Fibroblast of gingiva (primary cell): ENCODE measurements around the gene RAC2.

Experiments used
- DNase-seq: peaks from one replicate; pipeline ENCODE4 v3.0.0-alpha.2; 2011; ENCODE audit warnings: low read depth

RAC2 gene

DNA sequence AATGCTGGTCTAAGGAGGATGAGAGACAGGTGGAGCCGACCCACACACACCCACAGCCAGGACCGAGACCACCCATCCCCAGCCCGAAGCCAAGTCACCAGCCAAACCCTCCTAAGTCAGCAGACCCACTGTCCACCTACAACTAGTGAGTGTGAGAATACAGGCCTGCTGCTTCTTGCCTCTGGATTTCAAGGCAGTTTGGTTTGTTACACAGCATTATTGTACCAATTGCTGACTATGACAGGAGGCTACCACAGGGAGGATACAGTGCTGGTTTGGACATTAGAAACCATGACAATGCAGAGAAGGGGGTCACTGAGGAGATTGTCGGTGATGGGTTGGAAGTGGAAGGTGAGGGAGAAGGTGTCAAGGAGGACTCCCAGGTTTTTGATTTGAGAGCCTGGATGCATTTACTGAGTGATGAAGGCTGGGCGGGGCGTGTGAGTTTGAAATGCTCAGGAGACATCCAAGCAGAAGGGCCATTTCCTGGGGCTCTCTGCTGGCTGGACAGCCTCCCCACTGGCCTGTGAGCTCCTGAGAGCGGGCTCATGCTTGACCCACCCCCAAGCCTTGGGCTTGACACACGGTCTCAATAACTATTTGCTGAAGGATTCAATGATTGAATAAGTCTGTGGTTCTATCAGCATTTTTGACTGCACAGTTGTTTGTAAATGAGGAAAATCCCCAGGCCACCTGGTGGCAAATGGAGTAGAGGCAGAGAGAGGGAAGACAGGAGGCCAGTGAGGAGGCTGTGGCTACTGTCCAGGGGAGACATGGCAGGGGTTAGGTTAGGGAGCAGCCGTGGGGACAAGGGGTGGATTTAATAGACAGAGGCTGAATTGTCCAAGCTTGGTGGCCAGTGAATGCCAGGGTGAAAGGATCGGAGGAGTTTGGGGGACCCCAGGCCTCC lies 22.4 kb downstream of the RAC2 start:
- no peak for DNase-seq

DNA sequence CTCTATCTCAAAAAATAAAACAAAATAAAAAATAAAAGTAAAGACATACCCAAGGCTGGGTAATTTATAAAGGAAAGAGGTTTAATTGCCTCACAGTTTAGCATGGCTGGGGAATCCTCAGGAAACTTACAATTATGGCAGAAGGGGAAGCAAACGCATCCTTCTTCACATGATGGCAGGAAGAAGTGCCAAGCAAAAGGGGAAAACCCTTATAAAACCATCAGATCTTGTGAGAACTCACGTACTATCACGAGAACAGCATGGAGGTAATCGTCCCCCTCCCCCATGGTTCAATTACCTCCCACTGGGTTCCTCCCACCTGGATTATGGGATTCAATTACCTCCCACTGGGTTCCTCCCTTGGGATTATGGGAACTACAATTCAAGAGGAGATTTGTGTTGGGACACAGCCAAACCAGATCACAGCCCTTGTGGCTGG lies 23.5 kb downstream of the RAC2 start:
- no peak for DNase-seq

DNA sequence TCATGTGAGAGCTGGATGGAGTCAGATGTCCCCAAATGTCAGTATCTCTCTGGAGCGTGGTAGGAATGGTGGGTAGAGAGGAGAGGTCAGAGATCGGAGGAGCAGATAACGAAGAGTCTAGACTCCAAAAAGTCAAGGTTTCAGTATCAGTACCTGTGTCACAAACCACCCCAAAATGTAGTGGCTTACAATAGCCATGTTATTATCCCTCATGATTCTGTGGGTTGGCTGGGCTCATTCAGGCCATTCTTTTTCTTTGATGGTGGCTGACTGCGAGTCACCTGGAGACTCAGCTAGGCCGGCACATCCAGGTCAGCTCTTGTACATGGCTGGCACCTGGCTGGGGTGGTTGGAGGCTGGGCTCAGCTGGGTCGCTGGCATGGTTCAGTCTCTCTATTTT lies 24.5 kb downstream of the RAC2 start:
- DNase-seq = no peak

DNA sequence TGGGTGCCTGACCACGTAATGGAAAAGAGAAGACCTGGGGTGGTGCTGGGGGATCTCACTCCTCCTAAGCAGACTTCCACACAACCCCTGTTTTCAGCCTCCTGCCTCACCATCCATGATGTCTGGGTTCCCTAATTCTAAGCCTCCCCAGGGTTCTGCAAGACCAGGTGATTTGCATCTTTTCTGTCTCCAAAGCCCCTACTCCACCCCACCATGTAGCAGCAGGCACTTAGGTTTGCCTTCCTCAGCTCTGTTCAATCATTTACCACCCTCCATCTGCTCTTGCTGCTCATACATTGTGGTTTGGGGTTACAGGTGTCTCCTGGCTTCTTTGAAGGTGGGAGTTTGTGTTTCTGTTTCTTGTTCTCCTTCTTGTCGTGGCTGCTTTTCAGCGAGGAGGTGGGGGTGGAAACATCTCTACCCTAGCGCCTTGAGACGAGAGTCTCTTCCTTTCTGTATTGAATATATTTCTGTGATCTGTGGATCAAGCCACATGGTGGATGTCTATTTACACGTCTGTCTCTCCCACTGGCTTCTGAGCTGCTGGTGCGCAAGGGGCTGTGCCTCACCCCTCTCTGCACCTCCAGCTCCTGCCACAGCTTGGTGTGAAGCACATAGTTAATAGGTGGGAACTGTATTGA lies 25.2 kb downstream of the RAC2 start:
- DNase-seq = no peak

DNA sequence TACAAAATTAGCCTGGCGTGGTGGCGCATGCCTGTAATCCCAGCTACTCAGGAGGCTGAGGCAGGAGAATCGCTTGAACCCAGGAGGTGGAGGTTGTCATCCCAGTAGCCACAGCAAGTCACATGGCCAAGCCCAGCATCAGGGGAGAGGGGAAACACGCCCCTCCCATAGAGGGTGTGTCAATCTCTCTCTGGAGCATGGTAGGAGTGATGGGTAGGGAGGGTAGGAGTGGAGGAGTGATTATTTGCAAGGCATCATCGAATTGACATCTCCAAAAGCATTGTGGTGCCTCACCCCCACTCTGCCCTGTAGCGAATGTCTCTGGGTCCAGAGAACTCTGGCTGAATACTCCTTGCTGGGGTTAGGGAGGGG lies 25.7 kb downstream of the RAC2 start:
- DNase-seq = no peak

DNA sequence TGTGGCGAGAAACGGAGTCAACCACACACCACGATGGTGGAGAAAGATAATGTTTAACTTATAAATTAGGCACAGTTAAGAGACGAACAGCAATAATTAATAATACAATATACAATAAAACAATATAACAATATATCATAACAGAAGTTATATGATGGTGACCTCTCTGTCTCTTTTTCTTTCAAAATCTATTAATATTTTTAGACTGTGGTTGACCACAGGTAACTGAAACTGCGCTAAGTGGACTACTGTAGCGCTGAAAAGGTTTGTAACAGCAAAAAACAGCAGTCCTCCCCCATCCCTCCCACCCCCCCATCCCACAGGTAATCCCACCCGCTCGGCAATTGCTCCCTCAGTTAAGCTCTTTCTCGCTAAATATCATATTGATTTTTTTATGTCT lies 28.2 kb downstream of the RAC2 start:
- DNase-seq = no peak

DNA sequence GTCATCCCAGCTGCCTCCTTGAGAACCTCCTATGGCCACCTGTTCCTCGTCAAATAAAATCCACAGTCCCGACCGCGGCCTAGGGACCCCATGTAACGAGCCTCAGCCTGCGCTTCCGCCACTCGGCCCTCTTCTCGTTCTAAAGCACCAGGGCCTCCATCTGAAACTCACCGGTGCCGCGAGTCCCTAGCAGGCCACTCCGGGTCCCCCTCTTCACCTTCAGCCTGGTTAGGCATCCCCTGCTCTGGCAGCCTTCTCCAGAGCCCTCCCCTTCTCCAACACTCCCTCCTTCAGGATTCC lies 29.4 kb downstream of the RAC2 start:
- DNase-seq = no peak

DNA sequence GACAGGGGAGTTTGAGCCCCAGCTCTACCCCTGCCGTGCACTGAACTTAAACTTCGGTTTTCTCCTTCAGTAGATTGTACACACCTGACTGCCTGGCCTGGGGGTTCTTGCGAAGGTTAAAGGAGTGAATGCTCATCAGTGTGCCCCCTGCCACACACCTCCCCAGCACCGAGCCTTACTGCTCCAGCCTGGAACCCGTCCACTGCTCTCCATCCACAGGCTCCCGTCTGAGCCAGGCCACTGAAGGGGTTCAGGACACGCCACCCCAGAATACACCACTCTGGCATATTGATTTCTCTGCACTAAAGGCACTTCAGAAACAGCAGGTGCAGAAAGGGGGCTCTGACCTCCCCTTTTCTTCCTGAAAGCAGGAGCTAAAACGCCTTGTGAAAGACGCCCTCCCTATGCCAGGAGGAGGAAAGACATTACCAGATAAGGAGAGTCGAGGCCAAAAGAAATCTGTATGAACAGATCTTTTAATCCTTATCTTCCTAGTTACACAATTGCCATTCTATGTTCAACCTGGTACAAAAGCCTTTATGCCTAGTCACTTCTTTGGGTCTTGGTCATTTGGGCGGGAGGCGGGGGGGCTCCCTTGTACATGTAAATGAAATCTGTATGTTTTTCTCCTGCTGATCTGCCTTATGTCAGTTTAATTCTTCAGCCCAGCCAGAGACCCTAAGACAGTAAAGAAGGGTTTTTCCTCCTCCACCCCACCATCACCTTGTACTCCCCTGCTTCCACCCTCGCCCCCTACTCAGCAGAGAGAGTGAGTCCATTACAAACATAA lies 29.9 kb downstream of the RAC2 start:
- no peak for DNase-seq

DNA sequence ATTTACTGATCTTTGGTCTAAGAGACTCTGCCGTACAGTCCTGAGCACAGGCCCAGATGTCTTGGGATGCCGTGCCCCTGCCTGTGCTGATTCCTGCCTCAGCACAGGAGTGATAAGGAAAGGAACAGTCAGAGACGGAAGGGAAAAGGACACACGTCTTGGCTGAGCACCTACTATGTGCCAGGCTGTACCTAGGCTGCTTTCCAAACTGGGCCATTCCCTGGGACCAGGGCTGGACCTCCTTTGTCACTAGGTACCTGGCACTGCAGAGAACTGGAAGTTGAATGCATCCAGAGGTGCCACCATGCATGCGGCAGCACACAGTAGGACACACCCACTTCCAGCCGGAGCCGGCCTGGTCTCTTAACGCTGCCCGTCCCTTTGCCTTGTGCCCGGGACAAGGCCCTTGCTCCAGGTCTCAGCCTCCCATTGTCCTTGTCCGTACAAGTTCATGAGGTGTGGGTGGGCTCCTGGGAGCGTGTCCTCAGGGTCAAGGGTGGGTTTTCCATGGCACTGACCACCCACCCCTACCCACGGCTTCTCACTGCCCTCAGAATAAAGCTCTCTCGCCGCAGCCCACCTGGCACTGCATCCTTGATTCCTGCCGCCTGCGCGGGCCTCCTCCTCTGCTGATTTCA lies 30.7 kb downstream of the RAC2 start:
- DNase-seq = no peak

DNA sequence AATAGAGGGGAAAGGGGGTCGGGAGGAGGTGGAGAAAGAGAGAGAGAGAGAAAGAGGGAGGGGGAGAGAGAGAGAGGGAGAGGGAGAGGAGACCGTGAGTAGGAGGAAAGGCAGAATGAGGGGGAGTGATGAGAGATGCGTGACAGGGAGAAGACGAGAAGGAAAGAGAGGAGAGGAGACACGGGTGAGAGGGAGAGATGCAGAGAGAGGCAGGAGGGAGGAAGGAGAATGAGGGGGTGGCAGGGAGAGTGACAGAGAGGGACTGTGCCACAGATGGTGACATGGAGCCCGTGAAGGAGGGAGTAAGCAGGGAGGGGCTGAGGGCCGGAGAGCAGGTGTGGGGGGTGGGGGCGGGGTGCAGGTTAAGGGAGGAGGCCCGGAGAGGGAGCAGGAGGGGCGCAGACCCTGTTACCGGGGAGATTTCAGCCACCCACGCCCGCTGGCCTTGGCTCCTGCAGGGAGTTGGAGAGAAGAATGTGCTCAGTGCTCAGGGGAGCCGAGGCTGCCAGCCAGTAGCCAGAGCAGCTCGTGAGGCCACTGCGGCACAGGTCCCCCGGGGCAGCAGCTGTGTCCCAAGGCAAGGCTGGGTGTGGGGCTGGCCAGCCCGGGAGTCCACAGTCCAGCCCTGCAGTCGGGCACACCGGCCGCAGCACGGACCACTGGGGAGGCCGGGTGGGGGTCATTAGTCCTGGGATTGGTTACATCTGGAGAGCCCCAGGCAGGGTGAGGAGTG lies 31.7 kb downstream of the RAC2 start, which contains the start of gene SSTR3:
Gene SSTR3 (minus strand): TSS at position 304 of the 733 bp plus-strand sequence. CDS start 4,674 bp downstream, outside the sequence.
- DNase-seq = no peak

DNA sequence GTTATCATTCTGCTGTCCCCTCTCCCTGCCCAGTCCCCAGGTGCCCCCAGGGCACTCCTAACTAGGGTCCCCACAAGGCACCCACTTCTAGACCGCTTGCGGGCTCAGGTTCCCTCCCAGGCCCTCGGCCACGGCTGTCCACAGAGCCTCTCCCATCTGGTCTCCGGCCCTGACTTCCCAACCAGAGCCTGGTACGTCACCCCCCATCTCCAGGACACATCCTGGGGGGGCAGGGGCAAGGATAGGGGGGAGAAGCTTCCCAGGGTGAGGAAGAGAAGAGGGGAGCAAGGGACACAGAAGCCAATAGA lies 32.2 kb downstream of the RAC2 start:
- DNase-seq = no peak

DNA sequence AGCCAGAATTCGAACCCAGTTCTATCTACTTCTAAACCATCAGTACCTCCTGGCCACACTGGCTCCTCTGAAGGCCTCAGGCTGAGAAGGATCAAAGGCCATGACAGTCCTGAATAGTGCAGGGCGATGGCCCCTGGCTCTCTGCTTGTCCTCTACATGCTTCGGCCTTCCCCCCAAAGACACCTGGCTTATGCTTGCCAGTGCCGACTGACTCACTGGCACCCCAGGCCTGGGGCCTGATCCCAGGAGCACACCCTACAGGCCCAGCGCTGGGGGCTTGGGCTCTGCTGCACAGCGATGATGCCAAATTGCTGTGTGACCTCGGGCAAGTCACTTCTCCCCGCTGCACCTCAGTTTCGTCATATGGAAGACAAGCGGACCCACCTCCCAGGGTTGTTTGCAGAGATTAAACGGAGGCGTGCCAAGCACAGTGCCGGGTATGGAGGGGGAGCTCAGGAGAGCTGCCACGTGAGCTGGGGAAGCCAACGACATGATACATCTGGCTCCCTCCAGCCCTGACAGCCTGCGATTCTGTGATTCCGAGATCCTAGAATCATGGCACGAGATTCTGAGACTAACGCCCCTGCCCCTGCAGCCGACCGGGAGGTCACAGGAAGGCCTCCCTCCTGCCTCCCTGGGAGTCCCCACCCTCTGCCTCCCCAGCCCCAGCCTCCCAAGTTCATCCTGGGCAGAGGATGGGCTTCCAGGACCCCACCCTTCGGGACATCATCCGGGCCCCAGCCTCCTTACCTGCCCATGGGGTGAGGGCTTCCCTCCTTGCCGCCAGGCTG lies 32.8 kb downstream of the RAC2 start:
- DNase-seq = no peak

DNA sequence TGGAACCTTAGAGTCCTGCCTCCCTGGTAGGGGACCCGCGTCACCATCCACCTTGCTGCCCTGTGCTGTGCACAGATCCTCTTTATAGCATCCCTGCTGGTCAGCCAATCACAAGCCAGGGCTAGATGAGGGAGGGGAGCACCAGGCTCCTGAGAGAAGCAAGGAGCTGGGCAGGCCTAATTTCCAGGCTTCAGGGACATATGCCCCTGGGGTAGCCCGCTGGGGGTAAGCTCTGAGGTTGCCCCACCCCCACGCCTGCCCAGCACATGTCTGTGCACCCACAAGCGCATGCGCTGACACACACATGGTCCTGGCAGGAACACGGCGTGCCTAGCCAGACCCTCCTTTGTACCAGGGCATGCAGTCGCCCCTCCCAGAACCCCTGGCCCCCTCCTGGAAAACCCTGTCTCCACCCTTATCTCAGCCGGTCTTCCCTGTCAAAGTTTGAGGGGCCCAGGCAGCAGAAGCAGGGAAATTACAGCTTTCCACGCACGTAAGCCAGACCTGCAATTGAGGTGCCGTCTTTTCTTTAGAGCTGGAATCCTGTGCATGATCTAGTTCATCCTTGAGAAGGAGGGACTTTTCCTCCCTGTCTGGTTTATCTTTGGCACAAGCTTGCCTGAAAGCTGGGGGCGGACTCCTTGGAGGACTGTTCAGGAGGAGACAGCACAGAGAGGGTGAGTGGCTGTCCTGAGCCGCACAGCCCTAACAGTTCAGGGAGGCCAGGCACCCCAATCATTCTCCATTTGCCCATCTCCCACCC lies 33.8 kb downstream of the RAC2 start:
- DNase-seq = no peak

DNA sequence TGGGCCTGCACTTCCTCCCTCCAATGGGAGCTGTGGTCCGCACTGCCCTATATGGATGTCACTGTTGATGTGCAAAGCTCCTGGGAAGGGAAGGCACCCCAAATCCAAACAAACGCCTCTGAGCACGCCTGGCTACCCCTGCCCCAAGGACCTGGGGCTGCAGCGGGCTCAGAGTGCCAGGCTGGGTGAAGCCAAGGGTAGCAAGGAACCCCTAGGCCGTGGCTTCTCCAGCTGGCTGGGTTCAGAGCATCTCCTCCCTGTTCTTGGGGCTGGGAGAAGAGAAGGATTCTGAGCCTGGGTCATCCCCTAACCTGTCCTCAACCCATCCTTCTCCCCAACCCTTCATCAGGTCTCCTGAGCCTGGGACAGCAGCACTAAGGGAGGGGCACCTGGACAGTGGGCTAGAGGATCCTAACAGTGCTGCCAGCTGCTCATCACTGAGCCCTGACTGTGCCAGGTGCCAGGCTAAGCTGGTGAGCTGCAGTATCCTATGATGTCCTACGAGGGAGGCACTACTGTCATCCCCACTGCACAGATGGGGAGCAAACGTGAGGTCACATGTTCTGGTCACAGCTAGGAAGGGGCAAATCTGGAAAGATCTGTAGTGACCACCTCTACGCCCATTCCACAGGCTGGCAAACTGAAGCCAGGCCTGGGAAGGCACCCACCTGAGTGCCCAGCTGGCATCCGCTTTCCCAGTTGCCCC lies 34.8 kb downstream of the RAC2 start:
- DNase-seq = no peak

DNA sequence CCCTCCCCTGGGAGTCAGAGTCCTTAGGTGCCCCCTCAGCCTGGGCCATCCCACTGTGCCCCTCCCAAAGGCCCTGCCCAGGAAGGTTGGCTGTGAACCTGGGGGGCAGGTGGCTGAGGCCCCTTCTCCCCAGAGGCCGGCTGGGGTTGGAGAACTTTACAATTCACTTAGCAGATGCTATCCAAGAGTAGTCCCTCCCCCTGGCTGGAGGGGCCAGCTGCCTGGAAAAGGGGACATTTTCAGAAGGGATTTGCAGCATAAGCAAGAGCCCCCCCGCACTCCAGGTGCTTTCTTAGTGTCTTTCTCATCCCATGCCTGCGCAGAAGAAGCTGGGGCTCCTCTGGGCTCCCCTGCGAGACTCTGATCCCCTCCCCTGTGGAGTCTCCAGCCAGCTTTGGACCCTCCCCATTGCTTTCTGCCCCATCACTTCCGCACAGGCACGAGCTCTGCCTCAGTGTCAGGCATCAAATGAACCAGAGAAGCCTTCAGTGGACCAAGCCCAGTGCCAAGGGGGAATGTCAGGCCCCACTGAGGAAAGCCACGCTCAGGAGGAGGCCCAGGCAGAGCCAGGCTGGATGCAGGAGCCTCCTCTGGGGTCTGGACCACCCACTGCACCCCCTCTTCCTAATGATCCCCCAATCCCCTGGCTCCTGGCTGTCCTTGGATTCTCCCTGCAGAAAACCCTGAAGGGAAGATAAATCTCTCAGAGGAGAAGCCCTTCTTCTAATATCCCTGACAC lies 35.5 kb downstream of the RAC2 start:
- DNase-seq = no peak

DNA sequence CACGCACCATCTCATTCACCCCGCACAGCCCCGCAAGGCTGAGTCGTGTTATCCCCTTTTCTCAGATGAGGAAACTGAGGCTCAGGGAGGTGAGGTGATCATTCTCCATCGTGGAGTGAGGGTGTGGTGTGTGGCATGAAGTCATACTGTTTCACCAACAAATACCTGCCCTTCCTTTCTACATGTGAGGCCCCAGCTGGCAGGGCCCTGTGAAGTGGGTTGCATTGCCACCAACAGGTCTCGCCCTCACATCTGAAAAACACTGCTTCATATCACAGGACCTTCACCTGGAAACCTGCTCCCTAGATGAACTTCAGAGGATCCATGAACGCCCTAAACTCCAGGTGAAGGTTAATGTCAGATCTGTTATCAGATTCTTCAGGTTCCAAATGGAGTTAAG lies 36.1 kb downstream of the RAC2 start:
- DNase-seq = no peak

DNA sequence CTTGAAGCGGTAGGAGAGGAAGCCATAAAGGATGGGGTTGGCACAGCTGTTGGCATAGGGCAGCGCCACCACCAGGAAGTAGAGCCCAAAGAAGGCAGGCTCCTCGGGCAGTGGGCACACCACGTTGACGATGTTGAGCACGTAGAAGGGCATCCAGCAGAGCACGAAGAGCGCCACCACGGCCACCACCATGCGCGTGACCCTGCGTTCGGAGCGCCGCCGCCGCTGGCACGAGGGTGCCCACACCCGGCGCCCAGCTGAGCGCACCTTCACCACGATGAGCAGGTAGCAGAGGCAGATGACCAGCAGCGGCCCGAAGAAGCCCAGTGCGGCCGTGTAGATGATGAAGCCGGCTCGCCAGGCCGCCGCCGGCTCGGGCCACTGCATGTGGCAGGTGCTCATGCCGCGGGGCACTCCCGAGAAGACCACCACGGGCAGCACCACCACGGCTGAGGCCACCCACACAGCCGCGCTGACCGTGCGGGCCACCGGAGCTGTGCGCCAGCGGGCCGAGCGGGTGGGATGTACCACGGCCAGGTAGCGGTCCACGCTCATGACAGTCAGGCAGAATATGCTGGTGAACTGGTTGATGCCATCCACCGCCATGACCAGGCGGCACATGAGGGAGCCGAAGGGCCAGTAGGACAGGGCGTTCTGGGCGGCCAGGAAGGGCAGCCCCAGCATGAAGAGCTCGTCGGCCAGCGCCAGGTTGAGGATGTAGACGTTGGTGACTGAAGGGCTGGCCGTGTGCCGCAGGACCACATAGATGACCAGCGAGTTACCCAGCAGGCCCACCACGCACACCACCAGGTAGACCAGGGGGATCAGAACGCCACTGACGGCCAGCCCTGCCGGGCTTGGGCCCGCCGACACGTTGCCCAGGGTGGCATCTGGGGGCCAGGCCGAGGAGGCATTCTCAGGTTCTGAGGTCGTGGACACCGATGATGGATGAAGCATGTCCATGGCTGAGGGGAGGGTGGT lies 36.9 kb downstream of the RAC2 start:
- DNase-seq = no peak
